ENCODE measurements around the gene PTGR3. TPM values are rescaled to one million over a fixed set of nuclear protein-coding genes. Genes with fewer than 3 reads are reported as not detected.

Gene PTGR3
- total and polyA plus RNA-seq, 4 donors = 6.8 to 18.7 (median 11.4) TPM

DNA sequence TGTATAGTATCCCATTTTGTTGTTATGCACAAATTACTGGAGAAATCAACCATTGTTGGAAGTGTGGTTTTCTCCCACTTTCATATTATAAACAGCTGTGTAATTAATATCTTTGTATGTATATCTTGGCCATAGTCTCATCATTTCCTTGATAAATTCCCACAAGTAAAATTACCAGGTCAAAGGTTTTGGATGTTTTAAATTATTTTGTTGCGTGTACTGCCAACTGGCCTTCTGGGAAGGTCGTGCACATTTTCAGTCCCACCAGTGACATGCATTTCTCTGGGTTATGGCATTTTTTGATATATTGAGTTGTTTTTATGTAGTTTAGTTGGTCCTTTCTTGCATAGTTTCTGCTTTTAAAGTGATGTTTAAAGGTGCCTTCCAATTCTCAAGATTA is 43.2 kb upstream of the PTGR3 start:
- Histone ChIP-seq H3K4me1 (ENCODE audit: control insufficient read depth in 4 of 4, insufficient read depth in 4 of 4, low read length in 3 of 4) (peaks cover 3 to 57% (median 25%) of the 10 kb centered on the region in 4 donors), H3K27ac (ENCODE audit: low read depth in 1 of 2, low read length in 2 of 2) (no peak overlapping the region), H3K9ac (ENCODE audit: low read depth in 1 of 2, low read length in 2 of 2) (no peak overlapping the region), H3K4me3 (ENCODE audit: low read depth in 1 of 3, low read length in 3 of 3) (no peak overlapping the region), H3K27me3 (ENCODE audit: control insufficient read depth in 4 of 4, insufficient read depth in 4 of 4, low read length in 3 of 4) (no peaks in the 10 kb centered on the region), H3K36me3 (ENCODE audit: control insufficient read depth in 4 of 4, insufficient read depth in 3 of 4, low read depth in 1 of 4, low read length in 3 of 4) (no peaks in the 10 kb centered on the region), H3K9me3 (ENCODE audit: control insufficient read depth in 4 of 4, low read length in 3 of 4) (no peaks in the 10 kb centered on the region)
- WGBS = 63% methylated on average over 2 of the region's 2 CpGs
- TF ChIP-seq HNF4G (IDR thresholded peaks at IDR 0.05) (no peak), SP1 (IDR thresholded peaks at IDR 0.05) (no peak), ATF3 (IDR thresholded peaks at IDR 0.05) (no peak), GABPA (IDR thresholded peaks at IDR 0.05 in 1 of 2, conservative IDR thresholded peaks at IDR 0.05 in 1 of 2) (no peak), TAF1 (conservative IDR thresholded peaks at IDR 0.05) (no peak), YY1 (IDR thresholded peaks at IDR 0.05) (no peak), CTCF (IDR thresholded peaks at IDR 0.05; ENCODE audit: low read depth, low read length, missing input control) (no peak), JUND (IDR thresholded peaks at IDR 0.05) (no peak), HNF4A (conservative IDR thresholded peaks at IDR 0.05) (no peak), RAD21 (IDR thresholded peaks at IDR 0.05) (no peak), FOXA1 (IDR thresholded peaks at IDR 0.05) (no peak), EGR1 (IDR thresholded peaks at IDR 0.05; ENCODE audit: low read depth in 2 of 2) (no peak), FOXA2 (IDR thresholded peaks at IDR 0.05) (no peak)
- TF ChIP-seq, protein P1, sequence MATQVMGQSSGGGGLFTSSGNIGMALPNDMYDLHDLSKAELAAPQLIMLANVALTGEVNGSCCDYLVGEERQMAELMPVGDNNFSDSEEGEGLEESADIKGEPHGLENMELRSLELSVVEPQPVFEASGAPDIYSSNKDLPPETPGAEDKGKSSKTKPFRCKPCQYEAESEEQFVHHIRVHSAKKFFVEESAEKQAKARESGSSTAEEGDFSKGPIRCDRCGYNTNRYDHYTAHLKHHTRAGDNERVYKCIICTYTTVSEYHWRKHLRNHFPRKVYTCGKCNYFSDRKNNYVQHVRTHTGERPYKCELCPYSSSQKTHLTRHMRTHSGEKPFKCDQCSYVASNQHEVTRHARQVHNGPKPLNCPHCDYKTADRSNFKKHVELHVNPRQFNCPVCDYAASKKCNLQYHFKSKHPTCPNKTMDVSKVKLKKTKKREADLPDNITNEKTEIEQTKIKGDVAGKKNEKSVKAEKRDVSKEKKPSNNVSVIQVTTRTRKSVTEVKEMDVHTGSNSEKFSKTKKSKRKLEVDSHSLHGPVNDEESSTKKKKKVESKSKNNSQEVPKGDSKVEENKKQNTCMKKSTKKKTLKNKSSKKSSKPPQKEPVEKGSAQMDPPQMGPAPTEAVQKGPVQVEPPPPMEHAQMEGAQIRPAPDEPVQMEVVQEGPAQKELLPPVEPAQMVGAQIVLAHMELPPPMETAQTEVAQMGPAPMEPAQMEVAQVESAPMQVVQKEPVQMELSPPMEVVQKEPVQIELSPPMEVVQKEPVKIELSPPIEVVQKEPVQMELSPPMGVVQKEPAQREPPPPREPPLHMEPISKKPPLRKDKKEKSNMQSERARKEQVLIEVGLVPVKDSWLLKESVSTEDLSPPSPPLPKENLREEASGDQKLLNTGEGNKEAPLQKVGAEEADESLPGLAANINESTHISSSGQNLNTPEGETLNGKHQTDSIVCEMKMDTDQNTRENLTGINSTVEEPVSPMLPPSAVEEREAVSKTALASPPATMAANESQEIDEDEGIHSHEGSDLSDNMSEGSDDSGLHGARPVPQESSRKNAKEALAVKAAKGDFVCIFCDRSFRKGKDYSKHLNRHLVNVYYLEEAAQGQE (IDR thresholded peaks at IDR 0.05) = no peak
- TF ChIP-seq, protein P2, sequence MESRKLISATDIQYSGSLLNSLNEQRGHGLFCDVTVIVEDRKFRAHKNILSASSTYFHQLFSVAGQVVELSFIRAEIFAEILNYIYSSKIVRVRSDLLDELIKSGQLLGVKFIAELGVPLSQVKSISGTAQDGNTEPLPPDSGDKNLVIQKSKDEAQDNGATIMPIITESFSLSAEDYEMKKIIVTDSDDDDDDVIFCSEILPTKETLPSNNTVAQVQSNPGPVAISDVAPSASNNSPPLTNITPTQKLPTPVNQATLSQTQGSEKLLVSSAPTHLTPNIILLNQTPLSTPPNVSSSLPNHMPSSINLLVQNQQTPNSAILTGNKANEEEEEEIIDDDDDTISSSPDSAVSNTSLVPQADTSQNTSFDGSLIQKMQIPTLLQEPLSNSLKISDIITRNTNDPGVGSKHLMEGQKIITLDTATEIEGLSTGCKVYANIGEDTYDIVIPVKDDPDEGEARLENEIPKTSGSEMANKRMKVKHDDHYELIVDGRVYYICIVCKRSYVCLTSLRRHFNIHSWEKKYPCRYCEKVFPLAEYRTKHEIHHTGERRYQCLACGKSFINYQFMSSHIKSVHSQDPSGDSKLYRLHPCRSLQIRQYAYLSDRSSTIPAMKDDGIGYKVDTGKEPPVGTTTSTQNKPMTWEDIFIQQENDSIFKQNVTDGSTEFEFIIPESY (IDR thresholded peaks at IDR 0.05) = no peak
- TF ChIP-seq, protein P3, sequence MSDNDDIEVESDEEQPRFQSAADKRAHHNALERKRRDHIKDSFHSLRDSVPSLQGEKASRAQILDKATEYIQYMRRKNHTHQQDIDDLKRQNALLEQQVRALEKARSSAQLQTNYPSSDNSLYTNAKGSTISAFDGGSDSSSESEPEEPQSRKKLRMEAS (IDR thresholded peaks at IDR 0.05) = no peak
- no peak for DNase-seq (ENCODE audit: low spot score)

DNA sequence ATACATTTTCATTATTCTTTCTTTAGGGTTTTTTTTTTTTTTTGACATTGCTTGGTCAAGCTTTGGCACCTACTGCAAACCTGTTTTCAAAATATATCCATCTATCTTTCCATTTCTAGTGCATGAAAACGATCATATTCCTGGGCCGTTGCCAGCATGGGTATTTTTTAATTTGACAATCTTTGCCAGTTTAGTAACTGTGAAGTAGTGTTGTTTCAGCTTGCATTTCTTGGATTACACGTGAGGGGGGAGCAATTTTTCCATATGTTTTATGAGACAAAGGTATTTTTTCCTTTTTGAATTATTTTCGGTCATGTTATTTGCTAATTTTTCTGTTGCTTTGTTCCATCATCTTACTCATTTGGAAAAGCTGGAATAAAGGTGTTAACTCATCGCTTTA is 42.5 kb upstream of the PTGR3 start:
- H3K36me3 ChIP-seq (ENCODE audit: control insufficient read depth in 4 of 4, insufficient read depth in 3 of 4, low read depth in 1 of 4, low read length in 3 of 4) = no peaks in the 10 kb centered on the region
- peaks cover 5 to 64% (median 32%) of the 10 kb centered on the region in 4 donors for H3K4me1 ChIP-seq (ENCODE audit: control insufficient read depth in 4 of 4, insufficient read depth in 4 of 4, low read length in 3 of 4)
- H3K4me3 ChIP-seq (ENCODE audit: low read depth in 1 of 3, low read length in 3 of 3) = no peak overlapping the region
- no peak overlapping the region for H3K27ac ChIP-seq (ENCODE audit: low read depth in 1 of 2, low read length in 2 of 2)
- H3K27me3 ChIP-seq (ENCODE audit: control insufficient read depth in 4 of 4, insufficient read depth in 4 of 4, low read length in 3 of 4) = no peaks in the 10 kb centered on the region
- no peaks in the 10 kb centered on the region for H3K9me3 ChIP-seq (ENCODE audit: control insufficient read depth in 4 of 4, low read length in 3 of 4)
- no peak overlapping the region for H3K9ac ChIP-seq (ENCODE audit: low read depth in 1 of 2, low read length in 2 of 2)
- no peak for DNase-seq (ENCODE audit: low spot score)
- 86% methylated on average over 5 of the region's 5 CpGs for WGBS
- TF ChIP-seq JUND (IDR thresholded peaks at IDR 0.05) = no peak
- no peak for TF ChIP-seq GABPA (IDR thresholded peaks at IDR 0.05 in 1 of 2, conservative IDR thresholded peaks at IDR 0.05 in 1 of 2)
- no peak for TF ChIP-seq RAD21 (IDR thresholded peaks at IDR 0.05)
- TF ChIP-seq NR2F2 (IDR thresholded peaks at IDR 0.05) = no peak
- TF ChIP-seq SP1 (IDR thresholded peaks at IDR 0.05) = no peak
- TF ChIP-seq HNF4G (IDR thresholded peaks at IDR 0.05) = no peak
- TF ChIP-seq FOXA1 (IDR thresholded peaks at IDR 0.05) = no peak
- TF ChIP-seq, protein P2 (IDR thresholded peaks at IDR 0.05) = no peak
- no peak for TF ChIP-seq CTCF (IDR thresholded peaks at IDR 0.05; ENCODE audit: low read depth, low read length, missing input control)
- TF ChIP-seq TAF1 (conservative IDR thresholded peaks at IDR 0.05) = no peak
